ENCODE measurements around the gene C2CD4D.

The C2CD4D gene

DNA sequence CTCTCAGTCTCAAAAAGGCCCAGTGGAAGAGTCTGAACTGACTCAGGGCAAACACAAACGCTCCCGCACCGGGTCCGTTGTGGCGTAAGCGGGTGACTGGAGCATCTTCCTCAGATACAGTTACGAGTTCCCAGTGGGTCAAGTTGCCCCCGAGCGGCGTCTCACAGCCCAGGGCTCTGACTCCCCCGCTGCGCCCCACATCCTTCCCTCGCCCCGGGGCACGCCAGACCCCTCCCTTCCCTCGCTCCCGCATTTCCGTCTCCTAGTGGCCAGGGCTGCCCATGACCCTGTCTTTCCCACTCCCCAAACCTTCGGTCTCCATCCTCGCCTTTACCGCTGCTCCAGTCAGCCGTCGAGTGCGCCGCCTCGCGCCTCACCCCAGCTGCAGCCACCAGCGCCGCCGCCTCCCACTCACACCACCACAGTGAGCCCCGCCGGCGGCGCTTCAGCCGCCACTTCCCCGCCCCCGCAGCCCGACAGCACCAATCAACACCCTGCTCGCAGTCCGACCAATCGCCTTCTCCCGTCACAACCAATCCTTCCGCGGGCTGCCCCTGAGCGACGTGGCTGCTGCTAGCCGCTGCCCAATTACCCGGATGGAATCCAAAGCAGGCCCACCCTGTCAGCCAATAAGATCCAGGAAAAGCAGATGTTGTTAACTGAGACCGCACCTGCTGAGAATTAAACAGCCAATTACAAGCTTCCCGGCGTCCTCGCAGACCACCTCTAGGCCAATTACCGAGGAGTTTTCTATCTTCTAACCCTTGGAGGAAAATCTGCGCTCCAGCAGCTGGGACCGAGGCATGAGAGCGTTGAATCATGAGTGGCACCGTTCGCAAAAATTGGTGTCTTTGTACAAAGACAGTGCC is 49.3 kb downstream of the C2CD4D start, which contains the start of gene TDRKH:
Gene TDRKH, minus strand, starts transcription at position 430 of the 869 bp plus-strand sequence. CDS start 7,478 bp downstream, outside the sequence.
- DNase-seq (ENCODE audit: low read depth in 1 of 2, low spot score in 1 of 2), result peak; percentile 96 to 97
